ENCODE results near the gene MGST1. TPM values are rescaled to one million over a fixed set of nuclear protein-coding genes. Genes with fewer than 3 reads are reported as not detected.

Gene MGST1
- total and polyA plus RNA-seq, 8 donors: 65.3 to 679 (median 77.1) TPM

DNA sequence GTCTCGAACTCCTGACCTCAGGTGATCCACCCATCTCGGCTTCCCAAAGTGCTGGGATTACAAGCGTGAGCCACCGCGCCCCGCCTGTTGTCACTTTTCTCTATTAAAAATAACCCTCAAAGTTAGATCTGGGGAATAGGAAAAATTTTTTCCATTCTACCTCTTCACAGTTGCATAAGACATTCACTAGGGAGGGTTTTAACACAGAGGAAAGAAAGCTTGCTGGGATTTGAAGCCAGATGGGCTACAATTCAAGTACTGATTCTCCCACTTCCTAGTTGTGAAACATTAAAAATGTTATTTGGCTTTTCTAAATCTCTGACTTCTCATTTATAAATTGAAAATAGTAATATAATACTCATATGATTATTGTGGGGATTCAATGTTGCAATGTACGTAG lies 46.7 kb upstream of the MGST1 start:
- Histone ChIP-seq H3K4me1 (no peaks in the 10 kb centered on the region), H3K36me3 (no peaks in the 10 kb centered on the region), H3K27me3 (no peaks in the 10 kb centered on the region), H3K27ac (no peak overlapping the region), H3K4me3 (no peak overlapping the region), H3K9me3 (no peaks in the 10 kb centered on the region)
- ATAC-seq: no peak
- no peak for DNase-seq
- TF ChIP-seq, protein P1, sequence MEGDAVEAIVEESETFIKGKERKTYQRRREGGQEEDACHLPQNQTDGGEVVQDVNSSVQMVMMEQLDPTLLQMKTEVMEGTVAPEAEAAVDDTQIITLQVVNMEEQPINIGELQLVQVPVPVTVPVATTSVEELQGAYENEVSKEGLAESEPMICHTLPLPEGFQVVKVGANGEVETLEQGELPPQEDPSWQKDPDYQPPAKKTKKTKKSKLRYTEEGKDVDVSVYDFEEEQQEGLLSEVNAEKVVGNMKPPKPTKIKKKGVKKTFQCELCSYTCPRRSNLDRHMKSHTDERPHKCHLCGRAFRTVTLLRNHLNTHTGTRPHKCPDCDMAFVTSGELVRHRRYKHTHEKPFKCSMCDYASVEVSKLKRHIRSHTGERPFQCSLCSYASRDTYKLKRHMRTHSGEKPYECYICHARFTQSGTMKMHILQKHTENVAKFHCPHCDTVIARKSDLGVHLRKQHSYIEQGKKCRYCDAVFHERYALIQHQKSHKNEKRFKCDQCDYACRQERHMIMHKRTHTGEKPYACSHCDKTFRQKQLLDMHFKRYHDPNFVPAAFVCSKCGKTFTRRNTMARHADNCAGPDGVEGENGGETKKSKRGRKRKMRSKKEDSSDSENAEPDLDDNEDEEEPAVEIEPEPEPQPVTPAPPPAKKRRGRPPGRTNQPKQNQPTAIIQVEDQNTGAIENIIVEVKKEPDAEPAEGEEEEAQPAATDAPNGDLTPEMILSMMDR (IDR thresholded peaks at IDR 0.05): no peak
- intact Hi-C loops (cut with DNase I): no loop called here

DNA sequence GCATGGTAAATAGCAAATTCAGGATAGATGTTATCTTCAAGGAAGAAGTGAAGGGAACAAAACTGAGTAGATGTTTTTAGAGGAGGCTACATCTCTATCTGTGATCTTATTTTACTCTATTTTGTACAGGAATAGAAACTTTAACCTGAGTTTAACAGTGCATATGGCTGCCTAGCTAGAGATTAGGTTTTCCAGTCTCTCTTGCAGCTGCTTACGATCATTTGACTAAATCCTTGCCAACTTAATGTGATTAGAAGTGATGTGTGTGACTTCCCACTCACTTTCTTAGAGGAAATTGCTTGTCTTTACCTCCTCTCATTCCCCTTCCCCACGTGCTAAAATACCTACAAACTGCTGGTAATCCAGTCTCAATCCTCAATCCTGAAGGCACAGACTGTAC lies 43.5 kb upstream of the MGST1 start:
- no peak for DNase-seq
- H3K4me1 ChIP-seq: no peaks in the 10 kb centered on the region
- intact Hi-C loops (cut with DNase I): no loop called here
- H3K9me3 ChIP-seq: peaks cover 0 to 6% of the 10 kb centered on the region in 2 donors
- no peaks in the 10 kb centered on the region for H3K27me3 ChIP-seq
- H3K36me3 ChIP-seq: no peaks in the 10 kb centered on the region
- TF ChIP-seq, protein P1 (IDR thresholded peaks at IDR 0.05): no peak
- no peak for ATAC-seq
- no peak overlapping the region for H3K27ac ChIP-seq
- no peak overlapping the region for H3K4me3 ChIP-seq

DNA sequence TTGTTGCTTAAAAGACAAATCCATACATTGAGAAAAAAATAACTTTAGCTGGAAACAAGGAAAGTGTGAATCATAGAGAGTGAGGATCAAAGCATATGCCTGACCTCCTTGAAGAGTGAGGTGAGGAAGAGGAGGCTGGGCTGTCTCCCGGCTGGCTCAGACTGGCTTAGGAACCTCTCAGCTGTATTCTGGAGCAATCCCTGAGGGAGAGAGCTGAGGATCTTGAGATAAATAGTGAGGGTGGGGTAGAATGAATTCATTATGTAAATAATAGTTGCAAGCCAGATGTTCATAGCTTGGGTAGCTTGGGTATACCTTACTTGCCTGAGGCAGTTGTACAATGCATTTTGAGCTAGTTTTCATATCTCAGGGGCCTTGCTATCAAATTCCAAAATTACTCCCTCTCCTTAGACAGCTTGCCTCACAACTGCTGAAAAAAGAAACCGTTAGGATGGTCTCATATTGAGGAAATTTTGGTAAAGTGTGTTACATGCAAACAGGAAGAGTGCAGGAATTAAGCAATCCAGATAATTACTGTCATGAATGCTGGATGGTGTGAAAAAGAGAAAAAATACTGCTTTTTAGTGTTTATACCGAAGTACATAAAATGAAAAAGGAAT lies 39.5 kb upstream of the MGST1 start:
- intact Hi-C loops (cut with DNase I): no loop called here
- Histone ChIP-seq H3K4me3 (no peak overlapping the region), H3K4me1 (no peaks in the 10 kb centered on the region), H3K27ac (no peak overlapping the region), H3K27me3 (no peaks in the 10 kb centered on the region), H3K9me3 (peaks cover 0 to 27% of the 10 kb centered on the region in 2 donors), H3K36me3 (no peaks in the 10 kb centered on the region)
- TF ChIP-seq, protein P1 (IDR thresholded peaks at IDR 0.05): no peak
- ATAC-seq: no peak
- DNase-seq: no peak

DNA sequence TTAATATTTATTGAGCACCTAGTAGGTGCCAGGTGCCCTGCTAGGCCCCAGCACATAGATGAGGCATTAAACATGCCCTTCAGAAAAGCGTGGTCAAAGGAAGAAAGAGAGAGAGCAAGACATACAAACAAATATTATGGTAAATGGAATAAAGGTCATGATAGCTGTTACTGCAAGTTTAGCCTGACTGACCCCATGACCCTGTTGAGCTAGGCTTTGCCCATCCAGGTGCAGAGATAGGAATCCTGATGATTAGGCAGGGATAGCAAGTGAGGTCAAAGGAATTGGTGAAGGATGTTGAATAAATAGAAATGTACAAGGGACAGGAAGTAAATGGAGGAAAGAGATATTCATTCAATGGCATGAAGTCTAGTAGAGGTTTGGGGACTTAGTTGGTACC lies 36.5 kb upstream of the MGST1 start:
- Histone ChIP-seq H3K4me1 (no peaks in the 10 kb centered on the region), H3K27me3 (no peaks in the 10 kb centered on the region), H3K36me3 (no peaks in the 10 kb centered on the region), H3K9me3 (peaks cover 0 to 29% of the 10 kb centered on the region in 2 donors), H3K4me3 (no peak overlapping the region), H3K27ac (no peak overlapping the region)
- intact Hi-C loops (cut with DNase I): no loop called here
- no peak for ATAC-seq
- TF ChIP-seq, protein P1 (IDR thresholded peaks at IDR 0.05): no peak
- no peak for DNase-seq

DNA sequence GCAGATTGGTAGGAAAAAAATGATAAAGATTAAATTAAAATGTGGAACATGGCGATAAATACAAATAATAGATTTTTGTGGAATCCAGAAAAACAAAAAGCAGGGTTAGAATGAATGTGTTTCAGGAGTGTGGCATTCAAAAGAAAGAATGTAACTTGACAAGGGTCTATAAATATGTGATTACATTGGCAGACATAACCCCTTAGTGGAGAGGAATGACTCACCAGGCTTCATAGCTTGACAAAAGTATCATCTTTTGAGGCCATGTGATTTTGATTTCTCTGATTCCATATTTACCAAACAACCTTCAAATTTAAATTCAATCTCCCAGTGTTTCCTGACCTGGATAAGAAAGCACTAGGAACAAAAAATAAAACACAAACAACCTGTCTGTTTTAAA lies 24.4 kb upstream of the MGST1 start:
- Histone ChIP-seq H3K27ac (no peak overlapping the region), H3K4me1 (no peaks in the 10 kb centered on the region), H3K36me3 (no peaks in the 10 kb centered on the region), H3K27me3 (no peaks in the 10 kb centered on the region), H3K9me3 (peaks cover 0 to 8% of the 10 kb centered on the region in 2 donors), H3K4me3 (no peak overlapping the region)
- intact Hi-C loops (cut with DNase I): no loop called here
- DNase-seq (no peak), ATAC-seq (peak; percentile 48)
- TF ChIP-seq, protein P1 (IDR thresholded peaks at IDR 0.05): no peak

Measured in left lung (tissue), 10 donors.